ENCODE data around the gene HPCA. TPM values are rescaled to one million over a fixed set of nuclear protein-coding genes. Genes with fewer than 3 reads are reported as not detected.

Gene HPCA
- total and polyA plus RNA-seq, 8 donors, result 0.16 to 0.61 (median 0.35) TPM; not detected in 1

GRCh38 chr1:32893198-32894018 is 7.1 kb downstream of the HPCA start:
- TF ChIP-seq, protein P1, sequence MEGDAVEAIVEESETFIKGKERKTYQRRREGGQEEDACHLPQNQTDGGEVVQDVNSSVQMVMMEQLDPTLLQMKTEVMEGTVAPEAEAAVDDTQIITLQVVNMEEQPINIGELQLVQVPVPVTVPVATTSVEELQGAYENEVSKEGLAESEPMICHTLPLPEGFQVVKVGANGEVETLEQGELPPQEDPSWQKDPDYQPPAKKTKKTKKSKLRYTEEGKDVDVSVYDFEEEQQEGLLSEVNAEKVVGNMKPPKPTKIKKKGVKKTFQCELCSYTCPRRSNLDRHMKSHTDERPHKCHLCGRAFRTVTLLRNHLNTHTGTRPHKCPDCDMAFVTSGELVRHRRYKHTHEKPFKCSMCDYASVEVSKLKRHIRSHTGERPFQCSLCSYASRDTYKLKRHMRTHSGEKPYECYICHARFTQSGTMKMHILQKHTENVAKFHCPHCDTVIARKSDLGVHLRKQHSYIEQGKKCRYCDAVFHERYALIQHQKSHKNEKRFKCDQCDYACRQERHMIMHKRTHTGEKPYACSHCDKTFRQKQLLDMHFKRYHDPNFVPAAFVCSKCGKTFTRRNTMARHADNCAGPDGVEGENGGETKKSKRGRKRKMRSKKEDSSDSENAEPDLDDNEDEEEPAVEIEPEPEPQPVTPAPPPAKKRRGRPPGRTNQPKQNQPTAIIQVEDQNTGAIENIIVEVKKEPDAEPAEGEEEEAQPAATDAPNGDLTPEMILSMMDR (IDR thresholded peaks at IDR 0.05), result peak in 1 of 2 donors; percentile 5
- peaks cover 0 to 13% of the 10 kb centered on the region in 2 donors for H3K4me1 ChIP-seq
- H3K27ac ChIP-seq, result no peak overlapping the region
- no peaks in the 10 kb centered on the region for H3K9me3 ChIP-seq
- DNase-seq (peak in 1 of 4 donors; percentile 82), ATAC-seq (peak; percentile 65)
- intact Hi-C loops (cut with DNase I), result no loop called here
- H3K36me3 ChIP-seq, result no peaks in the 10 kb centered on the region
- H3K4me3 ChIP-seq, result peak overlapping the region; percentile 27 to 32
- H3K27me3 ChIP-seq, result peaks cover 17 to 77% of the 10 kb centered on the region in 2 donors

GRCh38 chr1:32894019-32894600 is 7.8 kb downstream of the HPCA start:
- intact Hi-C loops (cut with DNase I), result no loop called here
- TF ChIP-seq, protein P1 (IDR thresholded peaks at IDR 0.05), result no peak
- Histone ChIP-seq H3K27me3 (peaks cover 17 to 77% of the 10 kb centered on the region in 2 donors), H3K9me3 (no peaks in the 10 kb centered on the region), H3K4me1 (peaks cover 0 to 13% of the 10 kb centered on the region in 2 donors), H3K4me3 (no peak overlapping the region), H3K36me3 (no peaks in the 10 kb centered on the region), H3K27ac (no peak overlapping the region)
- ATAC-seq, result no peak
- no peak for DNase-seq

GRCh38 chr1:32894681-32895080 is 8.4 kb downstream of the HPCA start:
- Histone ChIP-seq H3K36me3 (no peaks in the 10 kb centered on the region), H3K4me1 (peaks cover 0 to 13% of the 10 kb centered on the region in 2 donors), H3K27ac (no peak overlapping the region), H3K27me3 (peaks cover 17 to 77% of the 10 kb centered on the region in 2 donors), H3K4me3 (no peak overlapping the region), H3K9me3 (no peaks in the 10 kb centered on the region)
- TF ChIP-seq, protein P1 (IDR thresholded peaks at IDR 0.05), result no peak
- intact Hi-C loops (cut with DNase I), result no loop called here
- no peak for ATAC-seq
- DNase-seq, result no peak

DNA sequence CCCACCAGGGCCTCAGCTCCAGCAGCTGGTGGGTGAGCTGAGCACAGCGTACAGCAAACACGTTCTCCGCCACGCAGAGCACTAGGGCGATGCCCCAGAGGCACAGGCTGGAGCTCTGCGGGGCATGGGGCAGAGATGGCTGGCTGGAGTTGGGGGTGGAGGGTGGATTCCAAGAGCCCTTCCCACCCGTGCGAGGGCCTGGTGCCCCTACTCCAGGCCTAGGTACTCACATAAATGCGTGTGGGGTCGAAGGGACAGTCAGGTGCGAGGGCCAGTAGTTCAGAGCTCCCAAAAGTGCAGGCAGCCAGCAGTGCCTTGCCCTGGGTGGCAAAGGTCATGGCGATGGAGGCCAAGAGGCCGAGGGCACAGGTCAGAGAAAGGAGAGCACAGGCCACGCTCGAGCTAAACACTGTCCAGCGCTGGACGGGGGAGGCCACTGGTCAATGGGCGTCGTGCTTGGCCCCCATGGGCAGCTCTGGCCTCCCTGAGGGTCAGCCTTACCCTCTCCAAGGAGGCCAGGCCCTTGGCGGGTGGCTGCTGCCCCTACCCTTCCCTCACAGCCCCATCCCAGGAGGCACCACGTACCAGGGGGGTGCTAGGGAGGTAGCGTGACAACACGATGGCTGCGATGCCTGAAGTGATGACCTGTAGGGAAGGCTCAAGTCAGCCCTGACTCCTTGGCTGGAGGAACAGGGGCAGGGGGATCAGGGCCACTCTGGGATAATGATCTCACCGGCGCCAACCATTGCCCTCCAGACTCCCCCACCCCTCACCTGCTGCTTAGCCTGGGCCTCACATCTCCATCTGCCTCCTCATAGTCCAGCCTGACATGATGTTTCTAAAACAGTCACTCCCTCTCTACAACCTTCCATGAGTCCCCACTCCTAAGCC is 9.3 kb downstream of the HPCA start:
- Histone ChIP-seq H3K4me3 (no peak overlapping the region), H3K27ac (no peak overlapping the region), H3K9me3 (no peaks in the 10 kb centered on the region), H3K27me3 (peaks cover 18 to 80% of the 10 kb centered on the region in 2 donors), H3K4me1 (peaks cover 3 to 19% of the 10 kb centered on the region in 2 donors), H3K36me3 (no peaks in the 10 kb centered on the region)
- ATAC-seq (no peak), DNase-seq (peak in 1 of 4 donors; percentile 63)
- intact Hi-C loops (cut with DNase I), result no loop called here
- TF ChIP-seq, protein P1 (IDR thresholded peaks at IDR 0.05), result no peak

All from left lung (tissue), 10 donors.